PFSK-1 (cell line): Measurements from ENCODE around the gene TTC13.

Source experiments
- FOXP2 ChIP-seq: optimal IDR thresholded peaks from 2 replicates; pipeline ENCODE3; 2011; ENCODE audit warnings: borderline replicate concordance, control low read depth, inconsistent platforms; ENCODE audit not compliant: insufficient read depth; ENCODE audit errors: extremely low read length, extremely low read depth
- POLR2AphosphoS5 ChIP-seq: IDR thresholded peaks from 2 replicates; pipeline ENCODE4 v1.6.1; 2012; ENCODE audit warnings: low read depth, mild to moderate bottlenecking, control low read depth, low read length, moderate library complexity
- SIN3A ChIP-seq: IDR thresholded peaks from 2 replicates; pipeline ENCODE4 v1.6.1; 2012; ENCODE audit warnings: mild to moderate bottlenecking, low read length, moderate library complexity, borderline replicate concordance; ENCODE audit not compliant: insufficient read depth
- TF ChIP-seq, protein P1 (sequence below), 2 experiments: IDR thresholded peaks; 2 replicates each; pipeline versions ENCODE4 v1.6.1 to v1.8.0; 2011 to 2012; ENCODE audit warnings: low read depth in 2 of 2, low read length in 2 of 2, control low read depth in 1 of 2, inconsistent platforms in 1 of 2, mild to moderate bottlenecking in 1 of 2, moderate library complexity in 1 of 2; ENCODE audit not compliant: insufficient read depth in 1 of 2

DNA sequence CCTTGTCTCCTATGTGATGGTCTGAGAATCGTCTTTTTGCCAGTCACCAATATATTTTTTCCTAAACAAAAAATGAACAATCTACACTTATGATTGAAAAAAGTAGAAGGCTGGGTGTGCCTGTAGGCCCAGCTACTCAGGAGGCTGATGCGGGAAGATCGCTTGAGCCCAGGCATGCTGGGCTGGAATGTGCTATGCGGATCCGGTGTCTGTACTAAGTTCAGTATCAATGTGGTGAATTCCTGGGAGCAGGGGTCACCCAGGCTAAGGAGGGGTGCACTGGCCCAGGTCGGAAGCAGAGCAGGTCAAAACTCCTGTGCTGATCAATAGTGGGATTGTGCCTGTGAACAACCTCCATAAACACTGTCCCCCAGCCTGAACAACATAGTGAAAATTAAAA, 84.6 kb downstream of the TTC13 start:
- no peak for TF ChIP-seq SIN3A
- TF ChIP-seq POLR2AphosphoS5, result no peak
- TF ChIP-seq, protein P1, sequence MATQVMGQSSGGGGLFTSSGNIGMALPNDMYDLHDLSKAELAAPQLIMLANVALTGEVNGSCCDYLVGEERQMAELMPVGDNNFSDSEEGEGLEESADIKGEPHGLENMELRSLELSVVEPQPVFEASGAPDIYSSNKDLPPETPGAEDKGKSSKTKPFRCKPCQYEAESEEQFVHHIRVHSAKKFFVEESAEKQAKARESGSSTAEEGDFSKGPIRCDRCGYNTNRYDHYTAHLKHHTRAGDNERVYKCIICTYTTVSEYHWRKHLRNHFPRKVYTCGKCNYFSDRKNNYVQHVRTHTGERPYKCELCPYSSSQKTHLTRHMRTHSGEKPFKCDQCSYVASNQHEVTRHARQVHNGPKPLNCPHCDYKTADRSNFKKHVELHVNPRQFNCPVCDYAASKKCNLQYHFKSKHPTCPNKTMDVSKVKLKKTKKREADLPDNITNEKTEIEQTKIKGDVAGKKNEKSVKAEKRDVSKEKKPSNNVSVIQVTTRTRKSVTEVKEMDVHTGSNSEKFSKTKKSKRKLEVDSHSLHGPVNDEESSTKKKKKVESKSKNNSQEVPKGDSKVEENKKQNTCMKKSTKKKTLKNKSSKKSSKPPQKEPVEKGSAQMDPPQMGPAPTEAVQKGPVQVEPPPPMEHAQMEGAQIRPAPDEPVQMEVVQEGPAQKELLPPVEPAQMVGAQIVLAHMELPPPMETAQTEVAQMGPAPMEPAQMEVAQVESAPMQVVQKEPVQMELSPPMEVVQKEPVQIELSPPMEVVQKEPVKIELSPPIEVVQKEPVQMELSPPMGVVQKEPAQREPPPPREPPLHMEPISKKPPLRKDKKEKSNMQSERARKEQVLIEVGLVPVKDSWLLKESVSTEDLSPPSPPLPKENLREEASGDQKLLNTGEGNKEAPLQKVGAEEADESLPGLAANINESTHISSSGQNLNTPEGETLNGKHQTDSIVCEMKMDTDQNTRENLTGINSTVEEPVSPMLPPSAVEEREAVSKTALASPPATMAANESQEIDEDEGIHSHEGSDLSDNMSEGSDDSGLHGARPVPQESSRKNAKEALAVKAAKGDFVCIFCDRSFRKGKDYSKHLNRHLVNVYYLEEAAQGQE (IDR thresholded peaks at IDR 0.05; ENCODE audit: insufficient read depth in 1 of 2, low read depth in 2 of 2, low read length in 2 of 2), result no peak
- no peak for TF ChIP-seq FOXP2
